ENCODE data around the gene MLF2.

The MLF2 gene, protein sequence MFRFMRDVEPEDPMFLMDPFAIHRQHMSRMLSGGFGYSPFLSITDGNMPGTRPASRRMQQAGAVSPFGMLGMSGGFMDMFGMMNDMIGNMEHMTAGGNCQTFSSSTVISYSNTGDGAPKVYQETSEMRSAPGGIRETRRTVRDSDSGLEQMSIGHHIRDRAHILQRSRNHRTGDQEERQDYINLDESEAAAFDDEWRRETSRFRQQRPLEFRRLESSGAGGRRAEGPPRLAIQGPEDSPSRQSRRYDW

DNA sequence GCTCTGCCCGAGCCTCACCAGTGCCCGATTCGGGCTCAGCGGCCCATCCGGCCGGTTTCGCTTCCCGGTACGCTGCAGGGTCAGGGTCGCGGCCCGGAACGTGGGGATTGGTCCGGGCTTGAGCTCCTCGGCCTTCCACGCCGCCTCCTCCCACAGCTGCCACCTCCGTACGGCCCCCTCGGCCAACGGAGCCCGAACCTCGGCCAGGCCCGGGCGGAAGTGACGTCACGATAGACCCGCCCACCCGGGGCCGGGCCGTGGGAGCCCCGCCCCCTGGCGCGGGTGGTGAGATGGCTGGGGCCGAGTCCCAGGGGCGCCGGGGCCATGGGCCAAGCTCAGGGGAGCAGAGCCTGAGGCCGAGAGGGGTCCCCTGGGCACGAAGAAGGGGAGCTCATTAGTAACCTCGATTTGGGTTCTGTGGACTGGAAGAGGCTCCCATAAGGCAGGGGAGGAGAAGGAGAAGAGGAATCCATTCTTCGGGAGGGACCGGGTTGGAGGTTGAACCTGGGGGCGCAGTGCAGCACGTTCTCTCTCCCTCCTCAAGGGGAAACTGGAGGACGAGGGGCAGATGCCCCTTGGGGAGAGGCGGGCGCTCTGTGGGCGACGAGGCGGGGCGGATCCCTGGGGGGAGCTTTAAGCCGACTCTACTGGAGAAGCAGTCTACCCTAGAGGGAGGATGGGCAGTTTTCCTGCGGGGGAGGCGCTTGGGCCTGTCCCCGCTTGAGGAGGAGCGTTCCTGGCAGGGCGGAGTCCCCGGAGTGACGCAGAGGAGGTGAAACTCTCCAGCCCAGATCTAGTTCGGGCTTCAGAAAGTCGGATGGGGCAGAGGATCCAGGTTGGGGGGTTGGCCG lies at the start of gene MLF2:
TSS of gene MLF2 (minus strand) at position 221 of the 851 bp plus-strand sequence. CDS start 807 bp downstream, outside the sequence.
- peak; percentile 90 to 96 for DNase-seq (ENCODE audit: low read depth in 2 of 2)

DNA sequence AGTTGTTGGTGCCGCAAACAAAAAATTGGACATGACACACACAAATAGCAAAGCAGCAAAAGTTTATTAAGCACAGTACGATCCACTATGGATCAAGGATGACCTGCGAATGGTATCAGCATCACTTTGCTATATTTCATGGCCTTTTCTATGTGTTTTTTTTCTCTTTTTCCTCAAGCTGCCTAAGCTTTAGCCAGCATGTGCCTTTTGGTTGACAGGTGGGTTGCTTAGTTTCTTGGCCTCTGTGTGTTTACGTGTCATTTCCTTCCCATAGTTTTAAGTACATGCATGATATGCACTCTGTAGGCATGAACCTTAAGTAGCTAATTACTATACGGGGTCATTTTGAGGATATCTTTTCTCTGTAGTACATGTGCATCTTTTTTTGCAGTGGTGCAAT lies 46.2 kb upstream of the MLF2 start:
- DNase-seq (ENCODE audit: low read depth in 2 of 2) = no peak

DNA sequence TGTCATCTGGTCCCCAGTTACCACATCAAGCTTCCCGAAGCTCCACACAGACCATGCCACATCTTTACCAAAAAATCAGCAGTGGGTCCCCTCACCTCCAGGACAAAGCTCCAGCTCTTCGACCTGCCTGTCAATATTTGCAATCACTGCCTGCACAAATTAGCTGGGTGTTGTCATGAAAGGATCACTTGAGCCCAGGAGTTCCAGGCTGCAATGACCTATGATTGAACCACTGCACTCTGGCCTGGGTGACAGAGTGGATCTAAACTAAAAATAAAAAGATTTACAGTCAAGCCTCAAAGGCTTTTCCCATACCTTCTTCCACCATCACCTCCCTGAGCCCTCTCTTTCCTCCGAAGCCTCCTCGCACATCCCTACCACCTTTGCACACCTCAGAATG lies 43.6 kb upstream of the MLF2 start:
- DNase-seq (ENCODE audit: low read depth in 2 of 2) = no peak

DNA sequence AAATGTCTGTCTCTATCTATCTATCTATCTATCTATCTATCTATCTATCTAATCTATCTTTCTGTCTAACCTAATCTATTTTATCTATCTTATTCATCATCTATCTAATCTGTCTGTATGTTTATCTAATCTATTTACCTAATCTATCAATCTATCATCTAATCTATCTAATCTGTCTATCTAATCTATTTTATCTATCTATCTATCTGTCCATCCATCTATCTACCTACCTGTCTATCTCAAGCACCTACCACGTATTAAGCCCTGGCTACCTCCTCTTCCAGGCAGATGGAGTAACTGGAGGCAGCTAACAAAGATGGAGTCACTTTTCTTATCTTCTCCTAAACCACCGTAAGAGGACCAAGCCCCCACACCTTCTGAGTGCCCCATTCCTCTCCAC lies 42.1 kb upstream of the MLF2 start:
- no peak for DNase-seq (ENCODE audit: low read depth in 2 of 2)

DNA sequence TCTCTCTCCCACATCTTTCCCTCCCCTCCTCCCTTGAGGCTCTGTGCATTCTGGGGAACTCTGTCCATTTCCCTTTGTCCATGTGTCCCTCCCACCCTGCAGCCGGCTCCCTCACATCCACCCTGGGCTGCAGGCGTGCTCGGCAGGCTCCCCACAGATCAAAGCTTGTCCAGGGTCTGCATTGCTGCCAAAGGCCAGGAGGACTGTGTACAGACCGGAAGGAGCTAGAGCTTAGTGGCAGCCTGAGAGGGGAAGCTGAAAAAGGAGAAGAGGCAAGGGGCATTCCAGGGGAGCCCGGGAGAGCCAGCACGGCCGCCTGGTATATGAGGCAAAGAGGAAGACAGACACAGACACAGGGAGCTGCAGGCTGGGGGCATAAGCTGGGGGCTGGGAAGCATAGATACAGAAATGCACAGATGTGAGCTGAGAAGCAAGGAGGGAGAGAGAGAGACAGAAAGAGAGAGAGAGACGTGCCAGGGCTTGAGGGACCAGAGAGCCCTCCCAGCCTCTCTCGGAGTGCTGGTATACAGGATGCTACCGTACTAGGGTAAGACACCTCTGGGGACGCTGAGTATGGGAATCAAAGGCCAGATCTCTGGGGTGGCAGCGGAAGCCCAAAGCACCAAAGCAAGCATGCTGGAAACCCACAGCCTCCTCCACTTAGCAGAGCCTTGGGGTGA lies 39.7 kb upstream of the MLF2 start:
- DNase-seq (ENCODE audit: low read depth in 2 of 2) = no peak

DNA sequence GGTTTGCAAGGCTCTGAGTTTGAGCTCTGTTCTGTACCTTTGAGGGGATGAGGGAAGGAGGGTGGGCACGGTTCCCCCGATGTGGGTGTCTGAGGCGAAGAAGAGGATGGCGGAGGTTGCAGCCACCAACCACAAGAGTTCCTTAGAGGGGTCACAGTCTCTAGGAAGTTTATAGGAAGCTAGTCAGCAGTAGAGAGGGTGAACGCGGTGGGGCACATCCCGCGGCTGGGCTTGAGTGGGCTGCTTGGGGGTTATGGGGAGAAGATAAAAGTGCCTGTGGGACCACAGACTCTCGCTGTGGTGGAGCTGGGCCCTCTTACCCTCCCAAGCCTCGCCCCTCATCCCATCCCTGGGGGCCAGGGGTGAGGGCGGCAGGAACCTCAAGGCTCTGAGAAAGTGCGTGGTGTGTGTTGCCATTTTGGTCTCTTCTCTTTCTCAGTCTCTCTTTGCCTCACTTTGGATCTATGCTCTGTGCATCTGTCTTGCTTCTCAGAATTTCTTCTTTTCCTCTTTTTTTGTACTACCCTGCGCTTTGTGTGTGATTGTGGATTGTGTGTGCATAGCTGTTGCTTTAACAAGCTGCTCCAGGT lies 39.1 kb upstream of the MLF2 start:
- no peak for DNase-seq (ENCODE audit: low read depth in 2 of 2)

DNA sequence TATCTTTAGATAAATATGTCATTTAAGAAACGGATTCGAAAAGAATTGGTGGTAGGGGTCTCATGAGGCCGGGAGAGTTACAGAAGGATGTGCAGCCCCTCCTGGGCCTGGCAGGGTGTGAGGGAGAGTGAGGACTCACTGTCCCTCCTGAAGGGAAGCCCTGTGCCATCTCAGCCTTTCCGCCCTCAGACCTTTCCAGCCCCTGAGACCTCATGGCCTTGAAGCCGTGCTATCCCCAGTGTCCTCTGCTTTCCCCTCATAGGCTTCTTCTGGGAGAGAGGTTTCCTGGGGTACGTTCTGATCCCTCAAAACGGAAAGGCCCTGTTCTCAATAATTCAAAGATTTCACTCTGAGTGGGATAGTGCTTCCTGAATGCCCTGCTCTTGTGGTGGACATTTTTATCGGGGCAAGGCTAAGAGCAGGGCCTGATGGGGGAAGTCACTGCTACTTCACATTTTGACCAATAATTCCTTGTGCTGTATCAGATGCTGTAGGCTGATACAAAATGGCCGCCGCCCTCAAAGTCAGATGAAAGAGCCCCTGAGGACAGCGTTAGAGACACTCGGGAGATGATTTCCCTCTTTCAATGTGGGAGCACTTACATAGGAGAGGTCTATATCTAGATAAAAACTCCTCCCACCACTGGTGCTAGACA lies 37.7 kb upstream of the MLF2 start:
- no peak for DNase-seq (ENCODE audit: low read depth in 2 of 2)

DNA sequence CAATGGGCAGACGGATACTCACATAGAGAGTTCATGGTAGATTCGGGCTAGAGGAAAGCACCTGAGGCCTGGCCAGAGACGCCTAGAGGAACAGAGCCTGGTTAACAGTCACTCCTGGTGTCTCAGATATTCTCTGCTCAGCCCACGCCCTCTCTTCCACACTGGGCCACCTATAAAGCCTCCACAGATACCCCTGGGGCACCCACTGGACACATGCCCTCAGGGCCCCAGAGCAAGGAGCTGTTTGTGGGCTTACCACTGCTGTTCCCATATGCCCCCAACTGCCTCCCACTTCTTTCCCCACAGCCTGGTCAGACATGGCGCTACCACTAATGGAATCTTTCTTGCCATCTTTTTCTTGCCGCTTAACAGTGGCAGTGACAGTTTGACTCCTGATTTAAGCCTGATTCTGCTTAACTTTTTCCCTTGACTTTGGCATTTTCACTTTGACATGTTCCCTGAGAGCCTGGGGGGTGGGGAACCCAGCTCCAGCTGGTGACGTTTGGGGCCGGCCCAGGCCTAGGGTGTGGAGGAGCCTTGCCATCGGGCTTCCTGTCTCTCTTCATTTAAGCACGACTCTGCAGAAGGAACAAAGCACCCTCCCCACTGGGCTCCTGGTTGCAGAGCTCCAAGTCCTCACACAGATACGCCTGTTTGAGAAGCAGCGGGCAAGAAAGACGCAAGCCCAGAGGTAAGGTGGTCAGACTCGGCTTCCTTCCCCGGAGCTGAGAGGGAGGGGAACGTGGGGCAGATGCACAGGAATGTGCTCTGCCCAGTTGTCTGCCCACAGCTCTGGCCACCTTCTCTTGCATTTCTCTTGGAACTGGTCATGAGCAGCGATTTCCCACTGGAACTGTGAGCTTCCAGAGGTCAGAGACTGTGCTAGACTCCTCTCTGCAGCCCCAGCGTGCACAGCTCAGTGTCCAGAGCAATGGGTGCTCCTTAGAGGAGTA lies 36.3 kb upstream of the MLF2 start, which contains the start of gene CD4:
TSS of gene CD4 (plus strand) at position 557 of the 953 bp plus-strand sequence. CDS start 10,611 bp downstream, outside the sequence.
- DNase-seq (ENCODE audit: low read depth in 2 of 2) = no peak

DNA sequence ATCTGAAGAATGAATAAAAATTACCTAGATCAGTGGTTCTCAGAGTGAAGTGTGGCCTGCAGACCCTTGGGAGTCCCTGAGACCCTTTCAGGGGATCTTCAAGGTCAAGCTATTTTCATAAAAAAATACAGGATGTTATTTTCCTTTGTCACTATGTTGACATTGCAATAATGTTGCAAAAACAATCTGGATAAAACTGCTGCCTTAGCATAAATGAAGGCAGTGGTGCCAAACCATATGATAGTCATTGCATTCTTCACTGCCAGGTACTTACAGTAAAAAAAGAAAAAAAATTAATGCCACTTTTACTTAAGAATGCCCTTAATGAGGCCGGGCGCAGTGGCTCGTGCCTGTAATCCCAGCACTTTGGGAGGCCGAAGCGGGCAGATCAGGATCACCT lies 34.4 kb upstream of the MLF2 start:
- no peak for DNase-seq (ENCODE audit: low read depth in 2 of 2)

DNA sequence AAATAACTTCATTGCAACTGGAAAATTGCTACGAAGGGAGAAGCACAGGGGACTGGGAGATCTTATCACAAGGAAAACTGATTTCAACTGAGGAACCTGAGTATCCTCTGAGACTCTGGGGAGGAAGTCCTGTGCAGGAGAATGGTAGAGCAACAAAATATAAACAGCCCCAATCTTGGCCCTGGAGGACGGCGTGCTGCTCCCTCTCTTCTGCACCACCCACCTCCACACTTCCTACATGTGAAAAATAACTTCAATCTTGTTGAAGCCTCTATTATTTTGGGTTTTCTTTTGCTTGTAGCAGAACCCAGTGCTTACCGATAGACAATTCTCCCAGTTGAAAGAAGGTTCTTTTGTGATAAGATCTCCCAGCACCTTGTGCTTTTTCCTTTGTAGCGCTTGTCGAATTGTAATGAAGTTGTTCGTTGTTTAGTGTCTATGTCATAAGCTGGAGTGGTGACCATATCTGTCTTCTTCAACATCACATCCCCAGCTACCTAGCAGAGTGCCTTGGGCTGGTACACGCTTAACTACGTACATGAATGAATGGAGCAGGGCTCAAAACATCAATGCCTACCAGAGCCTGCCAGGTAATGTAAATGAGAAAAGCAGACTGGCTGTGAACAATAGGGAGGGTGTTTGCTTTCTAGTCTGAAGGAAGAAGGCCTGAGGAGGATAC lies 33.6 kb upstream of the MLF2 start:
- DNase-seq (ENCODE audit: low read depth in 2 of 2) = no peak

DNA sequence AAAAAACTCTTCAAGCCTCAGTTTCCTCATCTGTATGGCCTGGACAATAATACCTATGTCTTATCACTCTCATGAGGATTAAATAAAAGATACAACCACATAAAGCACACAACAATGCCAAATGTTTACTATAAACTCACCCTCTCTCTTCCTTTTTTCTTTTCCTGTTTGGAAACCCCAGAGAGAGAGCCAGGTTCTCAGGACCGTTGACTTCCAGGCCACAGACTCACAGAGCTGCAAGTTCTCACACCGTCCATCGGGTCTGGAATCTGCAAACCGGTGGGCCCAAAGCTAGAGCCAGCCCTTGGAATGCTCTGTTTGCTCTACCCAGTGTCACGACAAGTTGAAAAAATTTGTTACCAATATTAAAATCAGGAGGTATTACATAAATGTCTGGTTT lies 31.8 kb upstream of the MLF2 start:
- no peak for DNase-seq (ENCODE audit: low read depth in 2 of 2)

DNA sequence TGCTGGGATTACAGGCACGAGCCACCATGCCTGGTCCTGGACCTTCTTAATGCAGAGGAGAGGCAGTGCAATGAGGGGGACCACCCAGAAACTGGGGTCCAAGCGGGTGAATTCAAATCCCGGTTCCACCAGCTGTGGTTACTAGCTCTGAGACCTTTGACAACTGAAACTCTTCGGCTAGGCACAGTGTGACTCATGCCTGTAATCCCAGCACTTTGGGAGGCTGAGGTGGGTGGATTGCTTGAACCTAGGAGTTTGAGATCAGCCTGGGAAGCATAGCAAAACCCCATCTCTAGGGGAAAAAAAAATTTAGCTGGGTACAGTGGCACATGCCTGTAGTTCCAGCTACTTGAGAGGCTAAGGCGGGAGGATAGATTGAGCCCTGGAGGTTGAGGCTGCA lies 31.4 kb upstream of the MLF2 start:
- DNase-seq (ENCODE audit: low read depth in 2 of 2) = no peak

DNA sequence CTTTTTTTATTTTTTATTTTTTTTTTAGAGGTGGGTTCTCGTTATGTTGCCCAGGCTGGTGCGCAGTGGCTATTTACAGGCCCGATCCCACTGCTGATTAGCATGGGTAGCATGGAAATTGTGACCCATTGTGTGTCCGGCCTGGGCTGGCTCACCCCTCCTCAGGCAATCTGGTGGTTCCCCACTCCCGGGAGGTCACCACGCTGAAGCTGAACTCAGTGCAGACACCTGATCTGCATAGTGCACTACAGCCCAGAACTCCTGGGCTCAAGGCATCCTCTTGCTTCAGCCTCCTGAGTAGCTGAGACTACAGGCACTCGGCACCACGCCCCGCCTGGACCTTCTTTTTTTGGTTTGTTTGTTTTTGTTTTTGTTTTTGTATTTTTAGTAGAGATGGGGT lies 30.9 kb upstream of the MLF2 start:
- no peak for DNase-seq (ENCODE audit: low read depth in 2 of 2)

DNA sequence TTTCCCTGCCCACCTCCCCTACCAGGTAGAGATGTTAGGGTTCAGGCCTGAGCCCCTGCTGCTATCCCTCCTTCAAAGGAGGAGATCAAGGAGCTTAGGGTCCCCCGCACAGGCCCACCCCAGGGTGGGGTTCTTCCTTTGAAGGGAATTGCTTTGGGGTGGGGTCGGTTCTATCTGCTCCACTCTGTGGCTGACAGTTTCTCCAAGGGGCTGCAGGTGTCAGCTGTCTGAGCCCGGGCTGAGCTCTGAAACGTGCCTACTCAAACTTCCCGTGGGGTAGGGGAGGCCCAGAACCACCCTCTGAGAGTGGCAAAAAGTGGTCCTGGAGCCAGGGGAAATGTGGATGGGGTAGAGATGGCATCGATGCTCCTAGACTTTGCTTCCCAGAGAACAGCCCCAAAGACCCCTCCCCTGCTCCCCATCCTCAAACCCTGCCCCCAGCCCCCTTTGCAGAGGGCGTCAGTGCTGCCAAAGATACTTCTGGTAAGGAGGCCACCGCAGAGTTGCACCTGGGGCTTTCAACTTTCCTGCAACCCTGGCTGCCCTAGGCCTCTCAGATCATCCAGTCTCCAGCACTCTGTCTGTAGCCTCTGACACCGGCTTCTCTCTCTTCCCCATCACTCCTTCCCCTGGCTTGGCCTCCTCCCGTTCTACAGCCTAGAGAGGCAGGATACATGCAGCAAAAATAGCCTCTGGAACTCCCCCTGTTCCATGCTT lies 30.1 kb upstream of the MLF2 start:
- DNase-seq (ENCODE audit: low read depth in 2 of 2) = no peak

DNA sequence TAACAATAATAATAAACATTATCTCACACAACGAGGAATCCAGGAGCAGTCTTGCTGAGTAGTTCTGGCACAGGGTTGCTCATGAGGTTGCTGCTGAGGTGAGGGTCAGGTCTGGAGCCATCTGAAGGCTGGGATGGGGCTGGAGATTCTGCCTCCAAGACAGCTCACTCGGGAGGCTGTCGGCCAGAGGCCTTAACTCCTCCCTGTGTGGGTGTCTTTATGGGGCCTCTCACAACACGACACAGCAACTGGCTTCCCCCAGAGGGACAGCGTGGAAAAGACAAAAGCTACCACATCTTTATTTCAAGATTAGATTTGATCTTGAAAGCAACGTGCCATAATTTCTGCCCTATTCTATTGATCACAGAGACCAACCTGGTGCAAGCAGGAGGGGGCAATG lies 29.2 kb upstream of the MLF2 start:
- no peak for DNase-seq (ENCODE audit: low read depth in 2 of 2)

DNA sequence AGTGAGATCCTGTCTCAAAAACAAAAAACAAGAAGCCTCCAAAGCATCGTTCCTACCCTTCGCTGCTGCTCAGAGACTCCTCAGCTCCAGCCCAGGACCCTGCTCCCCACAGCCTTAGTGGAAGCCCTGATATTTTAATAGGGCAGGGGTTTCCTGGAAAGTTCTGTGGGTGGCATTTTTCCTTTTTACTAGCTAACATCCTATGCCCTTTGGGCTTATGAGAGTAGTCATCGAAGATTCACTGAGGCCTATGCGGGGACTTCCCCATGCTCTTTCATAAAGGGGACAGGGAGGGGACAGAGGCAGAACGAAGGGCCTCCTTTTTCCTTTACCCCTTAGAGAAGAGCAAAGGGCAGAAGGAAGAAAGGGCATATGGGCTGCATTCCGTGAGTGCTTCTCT lies 27.6 kb upstream of the MLF2 start:
- DNase-seq (ENCODE audit: low read depth in 2 of 2) = no peak

DNA sequence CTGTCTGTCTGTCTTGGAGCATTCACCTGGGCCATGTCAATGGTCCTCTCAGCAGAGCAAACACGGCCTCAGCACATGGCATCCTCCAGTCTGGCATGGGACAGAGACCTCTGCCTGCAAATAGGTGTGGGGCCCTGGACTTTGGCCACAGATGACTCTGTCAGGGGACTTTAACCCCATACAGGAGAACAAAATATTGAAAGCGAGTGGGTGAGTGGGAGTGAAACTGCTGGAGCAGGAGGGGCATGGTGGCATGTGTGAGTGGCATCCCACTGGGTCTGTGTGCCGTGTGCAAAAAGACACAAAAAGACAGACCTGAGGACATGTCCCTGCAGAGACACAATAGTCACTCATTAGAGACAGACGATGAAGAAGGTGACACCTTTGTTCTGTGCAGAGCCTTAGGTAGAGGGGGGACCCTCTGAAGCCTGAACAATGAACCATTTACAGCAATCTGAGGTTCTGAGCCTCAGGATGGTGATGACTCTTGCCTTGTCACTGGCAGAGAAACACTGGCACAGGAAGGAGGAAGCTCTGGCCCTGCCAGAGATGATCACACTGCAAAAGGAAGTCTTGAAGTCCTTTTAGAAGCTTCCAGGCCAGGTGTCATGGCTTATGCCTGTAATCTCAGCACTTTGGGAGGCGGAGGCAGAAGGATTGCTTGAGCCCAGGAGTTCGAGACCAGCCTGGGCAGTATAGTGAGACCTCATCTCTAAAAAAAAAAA lies 26.9 kb upstream of the MLF2 start:
- DNase-seq (ENCODE audit: low read depth in 2 of 2) = no peak

All from stimulated activated CD8-positive, alpha-beta memory T cell treated with anti-CD3 and anti-CD28 coated beads, Interleukin-2, amount 100 ng/mL, for 1 hour (primary cell).